HG02943 (cell line): ENCODE data around the gene TMEM229B.

Experiments used
- ATAC-seq: cut with Tn5 transposase; IDR thresholded peaks from one replicate; pipeline ENCODE4 v1.9.1; 2021; ENCODE audit warnings: mild to moderate bottlenecking, low read depth, moderate library complexity; ENCODE audit not compliant: unreplicated experiment

TMEM229B gene

DNA sequence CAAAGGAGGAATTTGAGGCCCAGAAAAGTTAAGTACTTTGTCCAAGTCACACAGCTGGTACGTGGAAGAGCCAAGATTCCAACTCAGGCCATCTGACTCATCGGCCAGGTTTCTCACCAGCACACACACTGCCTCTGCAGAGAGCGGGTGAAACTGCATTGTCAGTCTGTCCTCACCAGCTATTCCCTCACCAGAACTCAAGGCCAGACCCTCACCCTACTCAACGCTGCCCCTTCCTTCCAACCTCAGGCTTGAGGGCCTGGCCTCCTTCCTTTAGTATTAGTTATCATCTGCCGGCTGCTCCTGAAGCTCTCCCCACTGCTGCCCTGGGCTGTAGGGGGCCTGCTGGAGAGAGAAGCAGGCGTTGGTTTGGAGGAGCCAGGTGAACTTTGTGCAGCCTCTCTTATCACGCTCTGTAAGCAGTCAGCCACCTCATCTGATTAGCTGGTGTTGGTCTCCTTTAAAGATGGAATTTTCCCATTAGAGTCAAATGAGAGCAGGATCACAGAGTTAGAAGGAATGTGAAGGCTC is 60.0 kb downstream of the TMEM229B start:
- no peak for ATAC-seq

DNA sequence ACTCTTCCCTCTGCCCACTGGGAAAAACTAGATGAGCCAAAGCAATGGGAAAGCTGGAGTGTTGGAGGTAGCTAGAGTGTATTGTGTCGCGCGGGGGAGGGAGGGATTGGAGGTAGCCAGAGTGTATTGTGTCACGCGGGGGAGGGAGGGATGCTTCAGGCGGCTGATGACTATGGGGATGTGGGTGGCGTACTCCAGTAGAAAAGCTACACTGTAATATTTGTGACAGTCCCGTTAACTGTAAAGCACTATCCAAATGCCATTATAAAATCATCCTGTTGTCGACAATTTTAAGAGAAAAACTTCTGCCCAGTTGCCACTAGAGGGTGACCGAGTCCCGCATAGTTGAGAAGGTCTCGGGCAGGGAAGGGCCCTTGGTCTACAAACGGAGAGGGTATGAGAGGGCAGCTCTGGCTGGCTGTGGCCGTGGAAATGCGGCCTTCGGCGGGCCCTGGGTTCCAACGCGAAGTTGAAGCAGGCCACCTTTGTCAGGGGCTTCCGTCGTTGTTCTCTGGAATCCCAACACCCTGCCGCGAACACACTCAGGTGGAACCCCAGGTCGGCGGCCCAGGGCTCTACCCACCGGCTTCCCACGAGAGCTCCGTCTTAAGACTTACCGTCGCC is 61.4 kb downstream of the TMEM229B start:
- no peak for ATAC-seq

DNA sequence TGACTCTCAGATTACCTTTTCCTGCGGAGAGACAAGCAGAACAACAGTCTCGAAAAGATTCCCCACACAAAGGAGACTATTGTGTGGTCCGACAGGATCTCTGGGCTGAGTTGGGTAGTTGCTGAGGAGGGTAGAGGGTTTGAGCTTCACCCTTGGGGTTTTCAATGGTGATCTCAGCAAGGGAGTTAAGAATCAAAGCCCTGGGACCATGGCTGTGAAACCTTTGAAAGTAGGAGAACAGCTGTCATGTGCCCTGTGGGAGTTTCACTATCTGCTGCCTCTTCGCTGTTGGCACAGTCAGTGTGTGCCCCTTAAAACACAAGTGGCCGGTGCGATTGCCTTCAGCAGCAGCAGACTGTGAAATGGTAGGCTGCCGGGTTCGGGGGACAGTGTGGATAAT is 62.4 kb downstream of the TMEM229B start:
- no peak for ATAC-seq

DNA sequence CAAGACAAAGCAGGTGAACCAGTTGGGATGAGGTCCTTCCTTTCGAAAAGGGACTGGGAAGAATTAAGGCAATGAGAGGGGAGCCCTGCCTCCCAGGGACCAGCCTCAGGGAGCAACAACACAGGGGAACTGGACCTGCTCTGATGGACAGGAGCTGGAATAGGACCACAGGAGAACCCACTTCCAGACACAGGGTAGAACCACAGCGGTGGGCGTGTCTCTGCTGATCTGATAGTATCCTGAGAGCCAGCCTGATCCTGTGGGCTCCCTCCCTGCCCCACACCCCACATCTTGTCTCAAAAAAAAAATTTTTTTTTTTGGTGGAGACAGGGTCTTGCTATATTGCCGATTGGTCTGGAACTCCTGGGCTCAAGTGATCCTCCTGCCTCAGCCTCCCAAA is 62.9 kb downstream of the TMEM229B start:
- ATAC-seq, result no peak

DNA sequence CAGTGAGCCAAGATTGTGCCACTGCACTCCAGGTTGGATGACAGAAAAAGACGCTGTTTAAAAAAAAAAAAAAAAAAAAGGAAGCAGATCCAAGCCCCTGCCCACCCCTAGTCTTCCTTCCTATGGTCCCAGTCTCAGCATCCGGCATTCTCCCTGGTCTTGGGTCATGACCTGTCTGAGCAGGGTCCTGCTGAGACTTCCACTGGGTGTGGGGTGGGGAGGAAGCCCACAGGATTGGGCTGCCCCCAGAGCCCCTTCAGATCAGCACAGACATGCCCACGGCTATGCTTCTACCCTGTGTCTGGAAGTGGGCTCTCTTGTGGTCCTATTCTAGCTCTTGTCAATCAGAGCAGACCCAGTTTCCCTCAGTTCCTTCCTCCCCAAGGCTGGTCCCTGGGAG is 64.0 kb downstream of the TMEM229B start:
- ATAC-seq, result no peak

DNA sequence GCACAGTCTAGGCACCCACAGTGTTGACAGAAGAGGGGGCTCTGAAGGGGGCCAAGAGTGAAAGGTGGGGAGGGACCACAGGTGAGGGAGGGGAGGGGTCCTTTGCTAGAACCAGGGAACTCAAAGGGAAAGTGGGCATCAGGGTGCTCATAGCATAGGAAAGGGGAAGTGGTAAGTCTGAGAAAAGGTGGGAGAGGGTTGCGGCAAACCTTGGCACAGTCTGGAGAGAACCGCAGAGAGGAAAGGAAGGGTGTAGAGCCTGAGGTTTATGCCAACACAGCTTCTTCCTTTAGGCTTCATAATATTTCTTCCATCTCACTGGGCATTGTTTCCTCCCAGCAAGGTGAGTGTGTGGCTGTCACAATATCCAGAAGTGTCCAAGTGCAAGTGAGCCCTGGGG is 65.1 kb downstream of the TMEM229B start:
- no peak for ATAC-seq

GRCh38 chr14:67421356-67422224 is 66.9 kb downstream of the TMEM229B start:
- no peak for ATAC-seq
